Nephron progenitor cell (in vitro differentiated cells): ENCODE data around the gene SPANXN4.

ENCODE experiments used
- DNase-seq: peaks from one replicate; pipeline ENCODE4 v3.0.0; 2021
- H3K27ac Mint-ChIP-seq: 2 replicates; pipeline ENCODE4 v1.8.0; 2021; ENCODE audit warnings: mild to moderate bottlenecking, moderate library complexity, mixed read lengths
- H3K27me3 Mint-ChIP-seq: 2 replicates; pipeline ENCODE4 v1.8.0; 2021; ENCODE audit warnings: mild to moderate bottlenecking, low read depth, mixed read lengths; ENCODE audit not compliant: poor library complexity
- H3K36me3 Mint-ChIP-seq: 2 replicates; pipeline ENCODE4 v1.8.0; 2021; ENCODE audit warnings: low read depth, mixed read lengths
- H3K4me1 Mint-ChIP-seq: 2 replicates; pipeline ENCODE4 v1.8.0; 2021; ENCODE audit warnings: mixed read lengths
- H3K4me3 Mint-ChIP-seq: 2 replicates; pipeline ENCODE4 v1.8.0; 2021; ENCODE audit warnings: mild to moderate bottlenecking, moderate library complexity, mixed read lengths
- H3K9me3 Mint-ChIP-seq: 2 replicates; pipeline ENCODE4 v1.8.0; 2021; ENCODE audit warnings: mild to moderate bottlenecking, moderate library complexity, mixed read lengths
- CTCF ChIP-seq: fragments of 200-600 bp; sonication (generic); IDR thresholded peaks from 2 replicates; pipeline ENCODE4 v1.5.0; 2021; ENCODE audit warnings: antibody characterized with exemption

Gene SPANXN4

GRCh38 chrX:143058120-143058519 is 32.4 kb downstream of the SPANXN4 start:
- Mint-ChIP-seq H3K36me3 (no peaks in the 10 kb centered on the region), H3K4me1 (peaks cover 15% of the 10 kb centered on the region), H3K27me3 (no peaks in the 10 kb centered on the region), H3K4me3 (no peak overlapping the region), H3K9me3 (peaks cover 20% of the 10 kb centered on the region), H3K27ac (no peak overlapping the region)
- no peak for DNase-seq
- TF ChIP-seq CTCF = no peak

- Mint-ChIP-seq H3K9me3 (peaks cover 59% of the 10 kb centered on the region), H3K27me3 (no peaks in the 10 kb centered on the region), H3K4me1 (no peaks in the 10 kb centered on the region), H3K27ac (no peak overlapping the region), H3K4me3 (no peak overlapping the region), H3K36me3 (no peaks in the 10 kb centered on the region)
- DNase-seq = no peak
- TF ChIP-seq CTCF = no peak
These were observed 55.5 kb downstream of the SPANXN4 start for GRCh38 chrX:143081231-143081630.

- Mint-ChIP-seq H3K27me3 (no peaks in the 10 kb centered on the region), H3K4me3 (no peak overlapping the region), H3K36me3 (no peaks in the 10 kb centered on the region), H3K27ac (no peak overlapping the region), H3K4me1 (no peaks in the 10 kb centered on the region), H3K9me3 (peaks cover 50% of the 10 kb centered on the region)
- no peak for TF ChIP-seq CTCF
- no peak for DNase-seq
These were observed 56.8 kb downstream of the SPANXN4 start for GRCh38 chrX:143082537-143082936.
